ENCODE results near the gene GAK.

Gene GAK

DNA sequence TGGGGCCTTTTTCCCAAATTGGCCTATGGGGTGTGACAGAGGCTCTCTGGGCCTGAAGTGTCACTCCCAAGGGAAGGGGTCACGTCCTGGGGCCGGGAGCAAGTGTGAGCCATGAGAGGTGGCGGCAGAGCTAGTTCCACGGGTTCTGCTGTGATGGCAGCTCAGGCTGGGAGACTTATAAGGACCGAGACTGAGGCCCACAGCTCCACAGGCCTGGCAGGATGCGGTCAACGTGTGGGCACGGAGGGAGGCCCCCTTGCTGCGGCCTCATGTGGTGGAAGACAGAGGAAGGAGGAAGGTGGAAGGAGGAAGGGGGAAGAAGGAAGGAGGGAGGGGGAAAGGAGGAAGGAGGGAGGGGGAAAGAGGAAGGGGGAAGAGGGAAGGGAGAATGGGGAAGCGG lies 99.0 kb downstream of the GAK start:
- no peak for DNase-seq (ENCODE audit: extremely low read depth in 1 of 2, low read depth in 1 of 2)

- DNase-seq (ENCODE audit: extremely low read depth in 1 of 2, low read depth in 1 of 2), result no peak
Observed at GRCh38 chr4:832536-832935, 99.6 kb downstream of the GAK start.

DNA sequence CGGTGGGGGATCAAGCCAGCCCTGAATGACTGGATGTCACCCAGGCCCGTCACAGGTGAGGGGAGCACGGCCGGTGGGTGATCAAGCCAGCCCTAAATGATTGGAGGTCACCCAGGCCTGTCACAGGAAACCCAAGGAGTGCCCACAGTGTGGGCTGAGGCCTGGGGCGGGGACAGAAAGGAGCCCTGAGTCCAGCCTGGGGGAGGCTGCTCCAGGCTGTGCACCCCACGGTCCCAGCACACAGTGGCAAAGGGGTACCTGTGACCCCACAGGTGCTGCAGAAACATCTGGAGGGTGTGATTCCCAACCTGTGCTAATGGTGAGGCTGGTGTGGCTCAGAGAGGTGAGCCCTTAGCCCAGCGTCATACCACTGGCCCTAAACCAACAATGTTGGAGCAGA lies 100.0 kb downstream of the GAK start:
- DNase-seq (ENCODE audit: extremely low read depth in 1 of 2, low read depth in 1 of 2), result no peak

DNA sequence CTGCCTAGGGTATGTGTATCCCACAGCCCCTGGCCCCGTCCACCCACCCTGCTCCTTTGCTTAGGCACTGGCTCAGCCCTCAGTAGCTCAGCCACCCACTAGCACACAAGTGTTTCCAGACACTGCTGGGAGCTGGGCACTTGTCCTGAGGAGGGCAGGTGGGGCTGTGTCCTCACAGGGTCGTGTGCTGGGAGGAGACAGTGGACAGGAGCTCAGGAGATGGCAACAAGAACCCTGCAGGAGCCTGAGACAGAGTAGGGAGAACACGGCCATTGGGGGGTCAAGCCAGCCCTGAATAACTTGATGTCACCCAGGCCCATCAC lies 100.7 kb downstream of the GAK start:
- no peak for DNase-seq (ENCODE audit: extremely low read depth in 1 of 2, low read depth in 1 of 2)

DNA sequence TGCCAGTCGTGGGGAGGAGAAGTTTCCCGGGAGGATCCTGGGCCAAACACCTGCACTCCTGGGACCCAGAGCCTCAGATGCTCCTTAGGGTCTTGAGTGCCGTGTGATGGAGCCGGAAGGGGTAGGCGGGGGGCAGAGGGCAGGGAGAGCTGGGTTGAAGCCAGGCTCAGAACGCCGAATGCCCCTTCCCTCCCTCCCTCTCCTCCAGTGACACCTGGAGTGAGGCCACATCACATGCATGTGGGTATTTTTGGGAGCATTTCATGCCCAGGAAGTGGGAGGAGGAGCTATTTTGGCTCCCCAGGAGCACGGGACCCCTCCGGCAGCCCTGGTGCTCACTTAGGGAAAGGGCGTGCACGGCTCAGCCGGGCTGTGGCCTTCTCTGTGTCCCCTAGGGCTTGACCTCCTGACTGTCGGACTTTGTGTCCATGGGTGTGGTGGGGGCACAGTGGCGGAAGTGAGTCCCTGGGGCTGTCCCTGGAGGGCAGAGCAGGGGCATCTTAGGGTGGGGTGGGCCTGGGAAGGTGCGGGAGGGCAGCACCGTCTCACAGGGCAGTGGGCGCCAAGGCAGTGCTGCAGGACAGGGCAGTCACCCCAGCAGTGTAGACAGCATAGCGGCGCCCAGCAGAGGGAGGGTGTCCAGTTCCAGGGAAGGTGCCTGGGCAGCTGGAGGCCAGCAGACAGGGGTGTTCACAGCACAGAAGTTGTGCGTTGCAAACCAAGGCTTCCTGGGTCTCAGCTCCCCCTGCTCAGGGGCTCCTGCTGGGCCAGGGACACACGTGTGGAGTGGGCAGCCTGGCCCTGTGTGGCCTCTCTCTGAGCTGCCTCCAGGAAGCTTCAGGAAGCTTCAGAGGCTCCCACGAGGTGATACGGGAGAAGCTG lies 101.3 kb downstream of the GAK start:
- DNase-seq (ENCODE audit: extremely low read depth in 1 of 2, low read depth in 1 of 2), result no peak

DNA sequence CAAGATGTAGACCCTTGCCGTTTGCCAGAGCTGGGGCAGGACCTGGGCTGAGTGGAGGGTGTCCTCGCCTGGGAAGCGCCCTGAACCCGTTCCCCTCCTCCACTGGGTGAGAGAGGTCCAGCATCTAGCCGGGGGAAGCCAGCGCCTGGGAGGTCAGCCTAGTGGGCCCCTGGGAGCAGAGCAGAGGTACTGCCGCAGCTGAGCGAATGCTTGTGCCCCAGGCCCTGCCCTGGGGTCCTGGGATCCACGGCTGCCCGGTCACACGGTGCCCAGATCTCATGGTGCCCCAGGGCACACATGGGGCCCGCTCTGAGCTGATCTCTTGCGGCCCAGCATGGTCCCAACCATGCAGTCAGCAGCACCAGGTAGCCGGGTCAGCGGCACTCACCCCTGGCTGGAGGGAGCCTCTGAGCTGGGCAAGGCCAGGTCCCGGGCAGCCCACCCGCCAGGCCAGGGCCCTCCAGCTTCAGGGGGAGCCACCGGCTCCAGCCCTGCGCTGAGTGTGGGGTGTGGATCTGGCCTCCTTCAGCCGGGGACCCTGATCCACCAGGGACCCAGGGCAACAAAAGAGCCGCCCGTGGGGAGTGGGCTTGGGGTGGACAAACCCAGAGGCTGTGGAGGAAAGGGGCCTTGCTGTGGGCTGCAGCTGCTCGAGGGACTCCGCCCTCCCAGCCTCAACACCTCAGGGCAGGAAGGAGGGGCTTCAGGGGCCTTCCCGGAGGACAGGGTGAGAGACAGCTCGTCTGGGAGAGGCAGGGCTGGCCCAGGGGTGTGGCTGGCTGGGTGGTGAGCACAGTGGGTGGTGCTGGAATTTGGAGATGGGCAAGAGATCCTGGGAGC lies 102.1 kb downstream of the GAK start:
- no peak for DNase-seq (ENCODE audit: extremely low read depth in 1 of 2, low read depth in 1 of 2)

GRCh38 chr4:829291-829690 lies 102.8 kb downstream of the GAK start:
- DNase-seq (ENCODE audit: extremely low read depth in 1 of 2, low read depth in 1 of 2), result no peak

GRCh38 chr4:828641-829271 lies 103.4 kb downstream of the GAK start:
- DNase-seq (ENCODE audit: extremely low read depth in 1 of 2, low read depth in 1 of 2), result no peak

- DNase-seq (ENCODE audit: extremely low read depth in 1 of 2, low read depth in 1 of 2), result no peak
Observed at GRCh38 chr4:827209-828081, 104.7 kb downstream of the GAK start.

- no peak for DNase-seq (ENCODE audit: extremely low read depth in 1 of 2, low read depth in 1 of 2)
Observed at GRCh38 chr4:826508-827208, 105.5 kb downstream of the GAK start.

DNA sequence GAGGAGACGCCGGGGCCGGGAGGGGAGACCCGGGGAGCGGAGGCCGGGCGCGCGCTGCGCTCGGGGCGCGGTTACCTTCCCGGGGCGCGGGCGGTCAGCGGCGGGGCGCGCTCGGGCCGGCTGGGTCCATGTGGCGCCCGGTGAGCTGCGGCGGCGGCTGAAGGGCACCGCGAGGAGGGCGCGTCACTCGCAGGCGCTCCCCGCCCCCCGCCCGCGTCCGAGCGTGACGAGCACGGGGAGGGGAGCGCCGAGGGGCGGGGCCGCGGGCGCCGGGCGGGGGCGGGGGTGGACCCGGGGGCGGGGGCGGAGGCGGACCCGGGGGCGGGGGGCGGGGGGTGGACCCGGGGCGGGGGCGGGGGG lies 106.2 kb downstream of the GAK start, which contains the start of gene CPLX1:
Gene CPLX1 (minus strand): TSS at position 159 of the 360 bp plus-strand sequence. CDS start 1,607 bp downstream, outside the sequence.
- DNase-seq (ENCODE audit: extremely low read depth in 1 of 2, low read depth in 1 of 2), result no peak

DNA sequence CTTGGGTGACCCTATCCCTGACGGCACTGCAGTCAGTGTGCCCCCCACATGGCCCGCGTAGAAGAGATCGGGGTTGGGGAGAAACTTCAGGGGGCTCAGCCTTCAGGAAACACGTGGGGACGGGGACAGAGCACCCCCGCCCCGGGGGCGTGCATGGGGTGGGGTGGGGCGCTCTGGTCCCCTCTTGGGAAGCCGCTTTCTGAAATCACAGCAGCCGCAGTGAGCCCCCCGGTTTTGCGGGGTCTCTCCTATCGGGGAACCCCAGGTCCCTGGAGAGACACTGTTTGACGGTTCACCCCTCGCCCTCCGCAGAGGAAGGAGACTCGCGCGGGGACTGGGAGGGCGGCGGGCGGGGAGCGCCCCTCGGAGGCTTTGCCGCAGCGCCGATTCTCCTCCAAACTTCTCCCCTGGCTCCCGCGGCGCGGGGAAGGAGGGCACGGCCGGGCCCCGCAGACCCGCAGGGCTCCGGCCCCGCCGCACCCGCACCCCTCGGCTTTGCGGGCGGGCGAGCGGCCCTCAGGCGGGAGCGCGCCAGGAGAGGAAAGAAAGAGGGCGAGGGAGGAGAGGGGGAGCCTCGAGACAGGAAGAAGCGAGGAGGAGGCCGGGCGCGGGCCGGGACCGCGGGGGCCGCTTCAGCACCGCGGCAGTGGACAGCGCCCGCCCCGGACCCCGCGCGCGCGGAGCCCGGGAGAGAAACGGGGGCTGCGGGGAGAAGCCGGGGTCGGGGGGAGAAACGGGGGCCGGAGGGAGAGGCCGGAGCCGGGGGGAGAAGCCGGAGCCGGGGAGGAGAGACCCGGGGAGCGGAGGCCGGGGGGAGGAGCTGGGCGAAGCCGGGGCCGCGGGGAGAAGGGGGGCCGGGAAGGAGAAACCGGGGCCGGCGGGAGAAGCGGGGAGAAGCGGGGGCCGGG lies 106.8 kb downstream of the GAK start:
- peak in 1 of 2 donors; percentile 22 for DNase-seq (ENCODE audit: extremely low read depth in 1 of 2, low read depth in 1 of 2)

DNA sequence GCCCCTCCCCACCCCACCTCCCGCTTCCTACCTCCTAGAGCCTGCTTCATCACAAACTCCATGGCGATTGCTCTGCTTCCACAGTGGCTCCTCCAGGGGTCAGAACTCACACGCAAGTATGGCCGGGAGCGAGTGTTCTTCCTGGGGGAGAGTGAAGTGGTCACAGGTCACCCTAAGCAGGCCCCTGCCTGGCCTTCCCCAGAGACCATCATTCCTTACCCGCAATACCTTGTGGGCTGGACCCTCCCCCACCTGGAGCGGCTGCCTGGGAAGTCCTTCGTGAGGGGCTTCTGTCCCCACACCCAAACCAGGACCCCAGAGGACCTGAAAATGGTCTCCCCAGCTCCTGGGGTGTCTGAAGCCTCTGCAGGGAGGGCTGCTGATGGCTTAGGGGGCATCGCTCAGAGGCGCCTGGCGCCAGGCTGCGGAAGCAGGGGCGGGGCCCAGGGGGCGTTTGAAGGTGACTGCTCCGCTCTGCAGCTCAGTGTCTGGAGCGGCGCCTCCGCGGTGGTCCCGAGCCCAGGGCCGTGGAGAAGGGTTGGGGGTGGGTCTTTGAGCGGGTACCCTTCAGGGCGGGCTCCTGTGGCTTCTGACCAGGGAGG lies 107.6 kb downstream of the GAK start:
- no peak for DNase-seq (ENCODE audit: extremely low read depth in 1 of 2, low read depth in 1 of 2)

DNA sequence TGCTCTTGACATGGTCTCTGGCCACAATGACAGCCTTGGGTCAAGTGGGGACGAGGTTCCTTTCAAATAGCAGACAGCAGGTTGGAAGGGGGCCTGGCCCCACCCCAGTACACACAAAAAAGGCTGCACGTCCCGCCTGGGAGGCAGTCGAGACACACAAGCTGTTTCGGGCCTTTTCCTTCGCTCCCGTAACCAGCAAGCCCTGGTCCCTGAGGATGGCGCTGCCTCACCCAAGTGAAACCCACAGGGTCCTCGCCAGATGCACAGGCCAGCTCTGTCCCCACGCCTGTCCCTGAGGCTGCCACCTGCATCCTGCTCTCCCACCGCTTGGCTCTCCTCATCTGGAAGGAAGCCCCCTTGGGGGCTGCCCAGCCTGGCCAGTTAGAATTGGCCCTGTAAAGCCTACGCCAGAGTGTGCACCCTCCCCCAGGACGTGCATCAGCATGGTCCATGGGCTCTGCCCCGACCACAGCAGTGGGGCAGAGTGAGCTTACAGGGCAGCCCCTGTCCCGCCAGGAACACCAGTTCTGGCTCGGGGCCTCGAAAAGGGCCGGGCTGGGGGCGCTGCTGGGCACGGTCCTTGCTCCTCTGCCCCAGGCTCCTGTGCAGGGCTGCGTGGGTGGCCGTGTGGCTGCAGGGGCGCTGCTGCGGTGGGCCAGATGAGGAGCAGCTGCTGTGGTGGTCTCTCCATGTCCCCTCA lies 108.2 kb downstream of the GAK start:
- DNase-seq (ENCODE audit: extremely low read depth in 1 of 2, low read depth in 1 of 2), result no peak

DNA sequence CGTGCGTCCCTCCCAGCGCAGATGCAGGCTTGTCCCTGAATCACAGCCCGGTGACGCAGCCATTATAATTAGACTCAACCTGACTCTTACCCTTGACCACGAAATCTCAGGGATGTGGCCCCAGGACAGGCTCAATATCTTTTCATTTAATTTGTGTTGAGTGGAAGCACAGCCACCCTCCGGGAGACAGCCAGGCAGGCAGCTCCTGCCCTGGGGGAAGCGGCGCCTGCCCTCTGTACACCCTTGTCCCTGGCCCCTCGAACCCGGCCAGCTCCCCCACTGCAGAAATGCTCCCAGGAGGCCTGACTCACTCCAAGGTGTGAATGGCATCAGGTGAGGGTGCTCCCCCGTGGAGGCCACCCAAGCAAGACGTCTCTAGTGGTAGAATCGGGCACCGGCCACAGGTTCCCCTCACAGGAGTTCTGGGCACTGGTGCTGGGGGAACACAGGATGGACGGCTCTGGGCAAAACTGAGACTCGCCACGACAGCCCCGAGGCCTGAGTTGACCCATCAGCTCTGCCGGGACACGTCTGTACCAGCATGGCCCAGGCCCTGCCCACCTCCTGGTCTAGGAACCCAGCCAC lies 108.8 kb downstream of the GAK start:
- DNase-seq (ENCODE audit: extremely low read depth in 1 of 2, low read depth in 1 of 2), result no peak

DNA sequence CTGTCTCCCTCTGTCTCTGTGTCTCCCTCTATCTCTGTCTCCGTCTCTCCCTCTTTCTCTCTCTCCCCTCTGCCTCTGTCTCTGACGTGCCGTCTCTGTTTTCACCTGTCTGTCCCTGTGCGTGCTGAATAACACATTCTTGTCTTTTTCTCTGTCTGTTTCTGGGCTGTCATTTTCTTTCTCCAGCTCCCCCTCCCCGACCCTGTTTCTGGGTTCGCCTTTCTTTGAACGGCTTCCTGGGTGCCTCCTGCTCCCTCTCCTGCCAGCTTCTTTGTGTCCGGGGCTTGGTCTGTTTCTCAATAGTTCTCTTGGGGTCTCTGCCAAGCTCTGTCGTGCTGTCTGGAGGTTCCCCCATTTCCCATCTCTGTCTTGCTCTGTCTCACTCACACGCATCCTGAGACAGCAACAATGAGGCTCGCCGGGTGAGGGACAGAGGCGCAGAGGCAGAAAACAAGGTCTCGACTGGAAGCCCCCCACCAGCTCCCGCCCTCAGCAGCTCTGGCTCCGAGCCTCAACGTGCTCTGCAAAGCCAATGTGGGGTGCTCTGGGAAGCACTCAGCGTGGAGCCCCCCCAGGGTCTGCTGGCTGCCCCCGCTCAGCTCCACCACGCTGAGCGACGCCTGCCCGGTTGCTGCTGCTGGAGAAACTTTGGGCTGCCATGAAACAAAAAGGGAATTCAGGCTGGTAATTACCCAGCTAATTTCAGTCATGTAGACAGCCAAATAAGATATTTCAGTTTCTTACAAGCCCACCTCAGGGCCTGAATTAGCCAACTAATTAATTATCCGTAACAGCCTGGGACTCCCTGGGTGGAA lies 109.5 kb downstream of the GAK start:
- no peak for DNase-seq (ENCODE audit: extremely low read depth in 1 of 2, low read depth in 1 of 2)

GRCh38 chr4:821631-822030 lies 110.5 kb downstream of the GAK start:
- DNase-seq (ENCODE audit: extremely low read depth in 1 of 2, low read depth in 1 of 2), result no peak
